H1 (cell line): ENCODE measurements around the gene GRM1. TPM values are rescaled to one million over a fixed set of nuclear protein-coding genes. Genes with fewer than 3 reads are reported as not detected.

Source experiments
- CTCF ChIA-PET: fragments of 300-600 bp; sonication (Branson Sonifier 250); formaldehyde crosslinking; loops from one replicate; lab custom pipeline; 2021; ENCODE audit not compliant: partially characterized antibody; lab: Charles Lee
- POLR2A ChIA-PET: fragments of 300-600 bp; sonication (Branson Sonifier 250); formaldehyde crosslinking; loops from one replicate; lab custom pipeline; 2021; ENCODE audit warnings: inconsistent platforms; ENCODE audit not compliant: partially characterized antibody; lab: Charles Lee
- DNase-seq, 2 experiments: peaks; one replicate each; pipeline versions ENCODE4 v3.0.0 to v3.0.0-alpha.2; 2010 to 2022; ENCODE audit warnings: low spot score in 2 of 2, low read depth in 1 of 2, mixed read lengths in 1 of 2
- FAIRE-seq: peaks from 2 replicates; lab custom pipeline; 2011; peaks lifted over from hg19 to GRCh38; lab: Jason Lieb, UNC
- H2AFZ ChIP-seq: 2 replicates; pipeline ENCODE4 v1.8.1; 2012; ENCODE audit warnings: low read length, inconsistent platforms
- H2AK5ac ChIP-seq: 2 replicates; pipeline ENCODE4 v1.6.1; 2013; ENCODE audit warnings: low read depth, low read length
- H2BK120ac ChIP-seq: replicated peaks from 2 replicates; pipeline ENCODE3; 2013; ENCODE audit warnings: low read depth, low read length, inconsistent platforms
- H2BK12ac ChIP-seq: 2 replicates; pipeline ENCODE4 v1.6.1; 2013; ENCODE audit warnings: low read depth, low read length
- H2BK15ac ChIP-seq: 2 replicates; pipeline ENCODE4 v1.6.1; 2013; ENCODE audit warnings: low read length
- H2BK20ac ChIP-seq: 2 replicates; pipeline ENCODE4 v1.6.1; 2013; ENCODE audit warnings: low read length
- H2BK5ac ChIP-seq: 2 replicates; pipeline ENCODE4 v1.6.1; 2013; ENCODE audit warnings: low read depth, low read length
- H3K14ac ChIP-seq: 2 replicates; pipeline ENCODE4 v1.6.1; 2013; ENCODE audit warnings: inconsistent platforms; ENCODE audit not compliant: insufficient read length
- H3K18ac ChIP-seq: 2 replicates; pipeline ENCODE4 v1.6.1; 2013; ENCODE audit warnings: low read length; ENCODE audit errors: extremely low read depth
- H3K23ac ChIP-seq: 2 replicates; pipeline ENCODE4 v1.6.1; 2013; ENCODE audit warnings: inconsistent platforms; ENCODE audit not compliant: insufficient read length
- H3K23me2 ChIP-seq: 2 replicates; pipeline ENCODE4 v1.6.1; 2013; ENCODE audit warnings: low read depth, low read length
- H3K27ac ChIP-seq: 2 replicates; pipeline ENCODE4 v1.6.1; 2011; ENCODE audit warnings: low read depth, low read length, inconsistent platforms
- H3K27me3 ChIP-seq, 4 experiments: replicated peaks in 1 of 4; 1 replicate in 1 of 4; 2 replicates in 3 of 4; pipeline versions ENCODE4 v1.6.1 to v1.8.1; 2011 to 2013; ENCODE audit warnings: low read length in 3 of 4, mild to moderate bottlenecking in 3 of 4, inconsistent platforms in 2 of 4, mixed read lengths in 2 of 4, moderate library complexity in 1 of 4; ENCODE audit not compliant: control insufficient read depth in 3 of 4, insufficient read depth in 3 of 4; ENCODE audit errors: extremely low read depth in 1 of 4
- H3K36me3 ChIP-seq, 4 experiments: 2 replicates each; pipeline versions ENCODE4 v1.6.1 to v1.8.1; 2011 to 2013; ENCODE audit warnings: mild to moderate bottlenecking in 4 of 4, low read length in 3 of 4, moderate library complexity in 2 of 4, control low read depth in 1 of 4, inconsistent platforms in 1 of 4; ENCODE audit not compliant: insufficient read depth in 4 of 4, control insufficient read depth in 2 of 4
- H3K4ac ChIP-seq: replicated peaks from 2 replicates; pipeline ENCODE3; 2013; ENCODE audit warnings: low read length, low read depth, mixed read lengths, inconsistent platforms; ENCODE audit not compliant: insufficient read length
- H3K4me1 ChIP-seq, 4 experiments: replicated peaks in 1 of 4; 1 replicate in 1 of 4; 2 replicates in 3 of 4; pipeline versions ENCODE4 v1.6.1 to v1.8.1; 2011 to 2013; ENCODE audit warnings: low read length in 3 of 4, inconsistent platforms in 2 of 4, mixed read lengths in 1 of 4; ENCODE audit not compliant: insufficient read depth in 4 of 4, control insufficient read depth in 3 of 4
- H3K4me2 ChIP-seq, 2 experiments: 2 replicates each; pipeline versions ENCODE4 v1.6.1 to v1.8.1; 2011 to 2013; ENCODE audit warnings: low read depth in 2 of 2, low read length in 2 of 2, control low read depth in 1 of 2, inconsistent platforms in 1 of 2, mild to moderate bottlenecking in 1 of 2; ENCODE audit not compliant: insufficient read depth in 1 of 2
- H3K4me3 ChIP-seq, 4 experiments: fragments of 200-600, 300-600 bp in 1 of 4; sonication (generic), shearing (Covaris generic), sonication (Bioruptor Twin) in 1 of 4; 2 replicates each; pipeline versions ENCODE4 v1.5.1 to v1.8.1; 2011 to 2016; ENCODE audit warnings: low read length in 4 of 4, low read depth in 3 of 4, control low read depth in 2 of 4, inconsistent platforms in 2 of 4, mild to moderate bottlenecking in 2 of 4, mixed read lengths in 1 of 4, moderate library complexity in 1 of 4; ENCODE audit not compliant: insufficient read depth in 2 of 4; ENCODE audit errors: extremely low read depth in 1 of 4
- H3K56ac ChIP-seq: replicated peaks from 2 replicates; pipeline ENCODE3; 2013; ENCODE audit warnings: low read depth, mild to moderate bottlenecking, mixed read lengths, low read length, inconsistent platforms; ENCODE audit not compliant: insufficient read length
- H3K79me1 ChIP-seq: 2 replicates; pipeline ENCODE4 v1.6.1; 2013; ENCODE audit warnings: low read depth, low read length, control low read depth
- H3K79me2 ChIP-seq, 2 experiments: 2 replicates each; pipeline versions ENCODE4 v1.6.1 to v1.8.1; 2012 to 2013; ENCODE audit warnings: low read length in 2 of 2, mild to moderate bottlenecking in 2 of 2, inconsistent platforms in 1 of 2; ENCODE audit not compliant: insufficient read depth in 2 of 2, control insufficient read depth in 1 of 2
- H3K9ac ChIP-seq, 4 experiments: replicated peaks in 1 of 4; 1 replicate in 1 of 4; 2 replicates in 3 of 4; pipeline versions ENCODE4 v1.6.1 to v1.8.1; 2011 to 2013; ENCODE audit warnings: low read depth in 3 of 4, low read length in 3 of 4, control low read depth in 2 of 4, mild to moderate bottlenecking in 2 of 4, moderate library complexity in 2 of 4, inconsistent platforms in 1 of 4; ENCODE audit errors: extremely low read depth in 1 of 4
- H3K9me3 ChIP-seq, 2 experiments: 2 replicates each; pipeline versions ENCODE4 v1.6.1 to v1.8.1; 2012 to 2013; ENCODE audit warnings: mild to moderate bottlenecking in 2 of 2, moderate library complexity in 2 of 2, control low read depth in 1 of 2, inconsistent platforms in 1 of 2, low read depth in 1 of 2, low read length in 1 of 2, mixed read lengths in 1 of 2; ENCODE audit not compliant: insufficient read depth in 2 of 2
- H4K20me1 ChIP-seq, 2 experiments: replicated peaks in 1 of 2; 2 replicates each; pipeline versions ENCODE3 to v1.8.1; 2011 to 2013; ENCODE audit warnings: inconsistent platforms in 2 of 2, low read length in 2 of 2, mild to moderate bottlenecking in 1 of 2; ENCODE audit not compliant: insufficient read depth in 2 of 2, control insufficient read depth in 1 of 2
- H4K5ac ChIP-seq: 2 replicates; pipeline ENCODE4 v1.6.1; 2013; ENCODE audit warnings: low read length, low read depth, mixed read lengths, inconsistent platforms; ENCODE audit not compliant: insufficient read length
- H4K8ac ChIP-seq: 2 replicates; pipeline ENCODE4 v1.8.0; 2013; ENCODE audit warnings: mild to moderate bottlenecking, moderate library complexity, low read length, inconsistent platforms; ENCODE audit not compliant: insufficient read depth; ENCODE audit errors: extremely low read depth
- H4K91ac ChIP-seq: replicated peaks from 2 replicates; pipeline ENCODE3; 2013; ENCODE audit warnings: low read length, mixed read lengths, inconsistent platforms; ENCODE audit not compliant: insufficient read length
- BRCA1 ChIP-seq: IDR thresholded peaks from 2 replicates; pipeline ENCODE4 v1.6.1; 2012; ENCODE audit warnings: low read depth, low read length, improper control_type of control experiment
- CBX8 ChIP-seq: fragments of 300-800, 300-1000 bp; sonication (generic); IDR thresholded peaks from 2 replicates; pipeline ENCODE4 v1.7.1; 2016; ENCODE audit warnings: low read depth, low read length, borderline replicate concordance
- CHD1 ChIP-seq: IDR thresholded peaks from 2 replicates; pipeline ENCODE4 v1.6.1; 2012; ENCODE audit warnings: low read depth, low read length, improper control_type of control experiment
- EP300 ChIP-seq, 2 experiments: IDR thresholded peaks; 1 replicate in 1 of 2; 2 replicates in 1 of 2; pipeline ENCODE4 v1.6.1; 2011 to 2012; ENCODE audit warnings: low read depth in 2 of 2, low read length in 2 of 2, mild to moderate bottlenecking in 2 of 2, borderline replicate concordance in 1 of 2, inconsistent platforms in 1 of 2, moderate library complexity in 1 of 2
- KDM1A ChIP-seq: fragments of 200-600, 300-600 bp; sonication (generic); IDR thresholded peaks from 2 replicates; pipeline ENCODE4 v1.7.1; 2016; ENCODE audit warnings: mild to moderate bottlenecking, low read length, borderline replicate concordance
- PHF8 ChIP-seq: fragments of 200-600 bp; sonication (generic); conservative IDR thresholded peaks from 2 replicates; pipeline ENCODE4 v1.7.1; 2012; ENCODE audit warnings: low read depth, mild to moderate bottlenecking, inconsistent platforms, low read length, moderate library complexity
- RAD21 ChIP-seq, 2 experiments: IDR thresholded peaks in 1 of 2; conservative IDR thresholded peaks in 1 of 2; 2 replicates each; pipeline ENCODE4 v1.6.1; 2011; ENCODE audit warnings: low read depth in 2 of 2, low read length in 2 of 2, improper control_type of control experiment in 1 of 2, inconsistent platforms in 1 of 2, mild to moderate bottlenecking in 1 of 2, moderate library complexity in 1 of 2
- SP1 ChIP-seq: IDR thresholded peaks from 2 replicates; pipeline ENCODE4 v1.6.1; 2011; ENCODE audit warnings: low read depth, low read length
- TBP ChIP-seq: IDR thresholded peaks from 2 replicates; pipeline ENCODE4 v1.6.1; 2011; ENCODE audit warnings: low read depth, low read length, improper control_type of control experiment
- ZNF274 ChIP-seq: IDR thresholded peaks from 2 replicates; pipeline ENCODE4 v1.7.0; 2012; ENCODE audit warnings: low read length, borderline replicate concordance; ENCODE audit errors: extremely low read depth
- WGBS, 2 experiments: shearing (Covaris generic) in 1 of 2; methylation state at CpG; one replicate each; pipeline versions ENCODE4 v1.1.6 to v1.1.7; 2013 to 2015; ENCODE audit warnings: low lambda C conversion rate in 2 of 2, mixed read lengths in 2 of 2, inconsistent platforms in 1 of 2, low coverage in 1 of 2, missing lambda C conversion rate in 1 of 2; ENCODE audit not compliant: insufficient replicate concordance in 2 of 2, insufficient coverage in 1 of 2, insufficient read length in 1 of 2; ENCODE audit errors: extremely low coverage in 1 of 2, missing lambda C conversion rate in 1 of 2; 5-methylcytosine and 5-hydroxymethylcytosine counted together
- polyA plus RNA-seq, 7 experiments: library from polyadenylated mRNA; depleted of rRNA in 3 of 7; stranded (reverse) in 5 of 7; unstranded in 2 of 7; fragments of >200 nt in 5 of 7; fragments of 200-250 nt in 2 of 7; gene quantifications; 1 replicate in 5 of 7; 2 replicates in 1 of 7; 4 replicates in 1 of 7; pipeline versions ENCODE4 v1.2.1 to v1.2.3, GENCODE V29; 2011 to 2013; ENCODE audit warnings: missing spikeins in 2 of 7, mixed read lengths in 2 of 7
- total RNA-seq: library from RNA; stranded (reverse); fragmentation: NEBNext Ultra II Directional; extraction: Animal tissue kit (Norgen Biotek cat#: 25700); gene quantifications from 2 replicates; pipeline ENCODE4 v1.2.1, GENCODE V29; 2021
- TF ChIP-seq, protein P1 (sequence below): IDR thresholded peaks from 2 replicates; pipeline ENCODE4 v1.6.1; 2012; ENCODE audit warnings: inconsistent platforms

The GRM1 gene
- total and polyA plus RNA-seq, 2 of the 8 experiments (the other 6 are each of a cell fraction or from before 2014, with no cell fraction given), result 0.15 to 1.3 TPM

- Histone ChIP-seq H2AFZ (peak overlapping the region; percentile 87), H3K56ac (no peak overlapping the region), H3K4me2 (peak overlapping the region; percentile 87 to 89), H2BK5ac (no peak overlapping the region), H3K4ac (no peak overlapping the region), H3K18ac (peak overlapping the region; percentile 60), H4K91ac (no peak overlapping the region), H3K14ac (no peak overlapping the region), H3K27me3 (peaks cover 2 to 17% (median 12%) of the 10 kb centered on the region in 4 experiments), H2BK120ac (no peak overlapping the region), H4K8ac (peak overlapping the region; percentile 84), H3K27ac (no peak overlapping the region), H3K79me1 (no peaks in the 10 kb centered on the region), H3K23me2 (peaks cover 9% of the 10 kb centered on the region; the same call in 1 of the 2 replicates), H3K79me2 (no peaks in the 10 kb centered on the region), H3K23ac (no peak overlapping the region), H2BK15ac (no peak overlapping the region), H2BK12ac (peak overlapping the region; percentile 10; the same call in 1 of the 2 replicates), H3K4me1 (peaks cover 0 to 10% (median 3%) of the 10 kb centered on the region in 4 experiments; a peak in 2 of 7 replicates), H4K20me1 (no peaks in the 10 kb centered on the region), H2BK20ac (no peak overlapping the region), H3K9ac (peak overlapping the region in 1 of 4 experiments; percentile 29; a peak in 2 of 7 replicates), H3K4me3 (peak overlapping the region; percentile 50 to 64 (median 54)), H3K9me3 (no peaks in the 10 kb centered on the region), H2AK5ac (no peak overlapping the region), H4K5ac (no peak overlapping the region), H3K36me3 (no peaks in the 10 kb centered on the region)
- ChIA-PET POLR2A (no interaction called here), CTCF (interaction anchor here (0.8 to 1.5 kb wide), 5 partner anchors 13 to 393 kb away, joined by 3 to 4 read pairs (median 3); partner anchors contain the start of gene RAB32)
- FAIRE-seq (no peak), DNase-seq (peak in 1 of 2 experiments; percentile 74)
- WGBS, 2 experiments, result 46% methylated on average over 37 of the region's 59 CpGs; no CpG with 5 or more reads in 1 of the 2 experiments
- TF ChIP-seq KDM1A, result no peak
- TF ChIP-seq SP1, result no peak
- no peak for TF ChIP-seq ZNF274
- TF ChIP-seq PHF8, result no peak
- no peak for TF ChIP-seq EP300 (IDR thresholded peaks at IDR 0.05; ENCODE audit: borderline replicate concordance in 1 of 2, low read depth in 2 of 2, low read length in 2 of 2)
- no peak for TF ChIP-seq CHD1
- no peak for TF ChIP-seq RAD21 (IDR thresholded peaks at IDR 0.05 in 1 of 2, conservative IDR thresholded peaks at IDR 0.05 in 1 of 2; ENCODE audit: low read depth in 2 of 2, low read length in 2 of 2)
- no peak for TF ChIP-seq BRCA1
- TF ChIP-seq CBX8, result no peak
- no peak for TF ChIP-seq TBP
- TF ChIP-seq, protein P1, sequence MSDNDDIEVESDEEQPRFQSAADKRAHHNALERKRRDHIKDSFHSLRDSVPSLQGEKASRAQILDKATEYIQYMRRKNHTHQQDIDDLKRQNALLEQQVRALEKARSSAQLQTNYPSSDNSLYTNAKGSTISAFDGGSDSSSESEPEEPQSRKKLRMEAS, result peak; percentile 10; the same call in 1 of the 2 replicates
Measured at GRCh38 chr6:146433881-146434731, 405.2 kb downstream of the GRM1 start.
